Measurements from ENCODE around the gene SHISAL1. TPM values are rescaled to one million over a fixed set of nuclear protein-coding genes. Genes with fewer than 3 reads are reported as not detected.

Gene SHISAL1
- total RNA-seq, 1 donor from 2014 or later, result 6.5 TPM

DNA sequence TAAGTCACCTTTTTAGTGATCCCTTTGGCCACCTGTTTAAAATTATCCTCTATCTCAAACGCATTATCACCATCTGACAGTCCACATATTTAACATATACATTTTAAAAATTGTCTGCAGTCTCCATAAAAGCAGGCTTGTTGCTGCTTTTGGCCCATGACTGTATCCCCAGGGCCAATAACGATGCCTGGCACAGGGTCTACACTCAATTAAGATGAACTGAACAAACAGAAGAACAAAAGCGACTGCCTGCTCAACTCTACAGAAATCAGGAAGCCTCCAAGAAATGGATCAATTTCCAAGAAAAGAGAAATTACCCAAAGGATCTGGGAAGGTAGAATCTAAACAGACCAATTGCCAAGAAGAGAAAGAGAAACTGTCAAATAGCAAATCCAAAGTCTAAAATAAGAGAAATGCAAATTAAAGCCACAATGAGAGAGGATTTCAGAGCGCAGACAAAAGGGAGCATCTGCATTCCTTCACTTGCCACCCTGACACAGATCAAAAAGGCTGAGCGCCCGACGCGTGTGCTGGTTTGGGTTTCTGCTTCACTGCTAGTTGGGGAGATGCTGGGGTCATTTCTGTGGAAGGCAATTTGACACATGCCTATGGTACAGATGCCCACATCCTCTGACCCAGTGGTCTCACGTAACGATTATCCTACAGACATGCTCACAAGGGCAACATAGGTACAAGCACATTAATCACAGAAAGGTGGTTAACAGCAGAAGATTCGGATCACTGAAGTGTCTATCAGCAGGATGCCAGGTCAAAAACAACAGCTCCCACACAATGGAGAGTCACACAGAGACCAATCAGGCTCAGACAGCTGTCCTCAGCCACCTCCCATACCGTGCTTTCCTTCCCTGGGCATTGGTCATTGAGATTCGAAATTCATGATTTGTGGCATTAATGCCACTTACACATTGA, 55.9 kb downstream of the SHISAL1 start:
- no peaks in the 10 kb centered on the region for H3K27me3 Mint-ChIP-seq (ENCODE audit: unreplicated experiment)
- TF ChIP-seq, protein P1, sequence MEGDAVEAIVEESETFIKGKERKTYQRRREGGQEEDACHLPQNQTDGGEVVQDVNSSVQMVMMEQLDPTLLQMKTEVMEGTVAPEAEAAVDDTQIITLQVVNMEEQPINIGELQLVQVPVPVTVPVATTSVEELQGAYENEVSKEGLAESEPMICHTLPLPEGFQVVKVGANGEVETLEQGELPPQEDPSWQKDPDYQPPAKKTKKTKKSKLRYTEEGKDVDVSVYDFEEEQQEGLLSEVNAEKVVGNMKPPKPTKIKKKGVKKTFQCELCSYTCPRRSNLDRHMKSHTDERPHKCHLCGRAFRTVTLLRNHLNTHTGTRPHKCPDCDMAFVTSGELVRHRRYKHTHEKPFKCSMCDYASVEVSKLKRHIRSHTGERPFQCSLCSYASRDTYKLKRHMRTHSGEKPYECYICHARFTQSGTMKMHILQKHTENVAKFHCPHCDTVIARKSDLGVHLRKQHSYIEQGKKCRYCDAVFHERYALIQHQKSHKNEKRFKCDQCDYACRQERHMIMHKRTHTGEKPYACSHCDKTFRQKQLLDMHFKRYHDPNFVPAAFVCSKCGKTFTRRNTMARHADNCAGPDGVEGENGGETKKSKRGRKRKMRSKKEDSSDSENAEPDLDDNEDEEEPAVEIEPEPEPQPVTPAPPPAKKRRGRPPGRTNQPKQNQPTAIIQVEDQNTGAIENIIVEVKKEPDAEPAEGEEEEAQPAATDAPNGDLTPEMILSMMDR (IDR thresholded peaks at IDR 0.05; ENCODE audit: unreplicated experiment), result no peak
- H3K36me3 Mint-ChIP-seq (ENCODE audit: low read depth, unreplicated experiment), result peaks cover 5% of the 10 kb centered on the region
- H3K9me3 Mint-ChIP-seq (ENCODE audit: unreplicated experiment), result no peaks in the 10 kb centered on the region
- no peak overlapping the region for H3K4me3 Mint-ChIP-seq (ENCODE audit: unreplicated experiment)
- H3K4me1 Mint-ChIP-seq (ENCODE audit: unreplicated experiment), result no peaks in the 10 kb centered on the region
- DNase-seq (ENCODE audit: low spot score), result no peak
- H3K27ac Mint-ChIP-seq (ENCODE audit: unreplicated experiment), result no peak overlapping the region

DNA sequence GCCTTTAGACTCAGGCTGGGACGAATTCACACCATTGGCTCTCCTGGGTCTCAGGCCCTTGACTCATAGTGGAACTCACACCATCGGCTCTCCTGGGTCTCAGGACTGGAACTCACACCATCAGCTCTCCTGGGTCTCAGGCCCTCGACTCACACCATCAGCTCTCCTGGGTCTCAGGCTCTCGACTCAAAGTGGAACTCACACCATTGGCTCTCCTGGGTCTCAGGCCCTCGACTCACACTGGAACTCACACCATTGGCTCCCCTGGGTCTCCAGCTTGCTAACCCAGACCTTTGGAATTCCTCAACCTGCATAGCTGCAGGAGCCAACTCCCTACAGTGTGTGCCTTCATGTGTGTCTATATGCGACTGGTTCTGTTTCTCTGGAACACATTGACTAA, 56.7 kb downstream of the SHISAL1 start:
- no peak overlapping the region for H3K4me3 Mint-ChIP-seq (ENCODE audit: unreplicated experiment)
- no peak for DNase-seq (ENCODE audit: low spot score)
- TF ChIP-seq, protein P1 (IDR thresholded peaks at IDR 0.05; ENCODE audit: unreplicated experiment), result no peak
- no peak overlapping the region for H3K27ac Mint-ChIP-seq (ENCODE audit: unreplicated experiment)
- no peaks in the 10 kb centered on the region for H3K4me1 Mint-ChIP-seq (ENCODE audit: unreplicated experiment)
- peaks cover 2% of the 10 kb centered on the region for H3K27me3 Mint-ChIP-seq (ENCODE audit: unreplicated experiment)
- H3K9me3 Mint-ChIP-seq (ENCODE audit: unreplicated experiment), result no peaks in the 10 kb centered on the region
- H3K36me3 Mint-ChIP-seq (ENCODE audit: low read depth, unreplicated experiment), result peaks cover 8% of the 10 kb centered on the region

GRCh38 chr22:44254811-44255210, 57.9 kb downstream of the SHISAL1 start:
- H3K9me3 Mint-ChIP-seq (ENCODE audit: unreplicated experiment), result peaks cover 7% of the 10 kb centered on the region
- peaks cover 21% of the 10 kb centered on the region for H3K36me3 Mint-ChIP-seq (ENCODE audit: low read depth, unreplicated experiment)
- DNase-seq (ENCODE audit: low spot score), result no peak
- H3K4me3 Mint-ChIP-seq (ENCODE audit: unreplicated experiment), result no peak overlapping the region
- no peaks in the 10 kb centered on the region for H3K4me1 Mint-ChIP-seq (ENCODE audit: unreplicated experiment)
- no peak overlapping the region for H3K27ac Mint-ChIP-seq (ENCODE audit: unreplicated experiment)
- TF ChIP-seq, protein P1 (IDR thresholded peaks at IDR 0.05; ENCODE audit: unreplicated experiment), result no peak
- H3K27me3 Mint-ChIP-seq (ENCODE audit: unreplicated experiment), result peaks cover 2% of the 10 kb centered on the region

GRCh38 chr22:44249376-44250147, 63.2 kb downstream of the SHISAL1 start:
- peaks cover 32% of the 10 kb centered on the region for H3K36me3 Mint-ChIP-seq (ENCODE audit: low read depth, unreplicated experiment)
- H3K4me3 Mint-ChIP-seq (ENCODE audit: unreplicated experiment), result no peak overlapping the region
- DNase-seq (ENCODE audit: low spot score), result no peak
- no peak overlapping the region for H3K27ac Mint-ChIP-seq (ENCODE audit: unreplicated experiment)
- H3K9me3 Mint-ChIP-seq (ENCODE audit: unreplicated experiment), result peaks cover 11% of the 10 kb centered on the region
- H3K27me3 Mint-ChIP-seq (ENCODE audit: unreplicated experiment), result peaks cover 4% of the 10 kb centered on the region
- no peaks in the 10 kb centered on the region for H3K4me1 Mint-ChIP-seq (ENCODE audit: unreplicated experiment)
- TF ChIP-seq, protein P1 (IDR thresholded peaks at IDR 0.05; ENCODE audit: unreplicated experiment), result no peak

Data from endothelial cell (in vitro differentiated cells).